ENCODE results near the gene GOLGA6C.

GRCh38 chr15:75208501-75209288 is 49.4 kb upstream of the GOLGA6C start:
- TF ChIP-seq CTCF (IDR thresholded peaks at IDR 0.05) (no peak), POLR2AphosphoS5 (IDR thresholded peaks at IDR 0.05) (no peak), EP300 (IDR thresholded peaks at IDR 0.05) (no peak), POLR2A (IDR thresholded peaks at IDR 0.05) (no peak)

Measured in upper lobe of left lung (tissue), 4 donors.